GM19372 (cell line): ENCODE data around the gene RASD2.

Experiments used
- ATAC-seq: cut with Tn5 transposase; IDR thresholded peaks from one replicate; pipeline ENCODE4 v1.9.1; 2021; ENCODE audit warnings: mild to moderate bottlenecking, low read depth, moderate library complexity; ENCODE audit not compliant: unreplicated experiment

Gene RASD2

GRCh38 chr22:35597692-35598395, 57.2 kb downstream of the RASD2 start:
- ATAC-seq, result no peak

- ATAC-seq, result no peak
Observed at GRCh38 chr22:35598396-35598710, 57.7 kb downstream of the RASD2 start.

GRCh38 chr22:35599364-35599763, 58.7 kb downstream of the RASD2 start:
- no peak for ATAC-seq

GRCh38 chr22:35600476-35600875, 59.8 kb downstream of the RASD2 start:
- ATAC-seq, result no peak

GRCh38 chr22:35601013-35601580, 60.5 kb downstream of the RASD2 start:
- no peak for ATAC-seq

GRCh38 chr22:35601743-35602615, 61.3 kb downstream of the RASD2 start:
- ATAC-seq, result no peak
